ENCODE measurements around the gene PRR5L. TPM values are rescaled to one million over a fixed set of nuclear protein-coding genes. Genes with fewer than 3 reads are reported as not detected.

The PRR5L gene
- total RNA-seq, 1 donor = 0.54 TPM

GRCh38 chr11:36436064-36436463, 140.0 kb downstream of the PRR5L start:
- TF ChIP-seq CTCF (IDR thresholded peaks at IDR 0.05; ENCODE audit: insufficient read depth, low read length) = no peak
- no peak overlapping the region for H3K4me3 ChIP-seq (ENCODE audit: low read depth, low read length)
- DNase-seq (ENCODE audit: low read depth) = no peak

GRCh38 chr11:36436589-36436988, 140.5 kb downstream of the PRR5L start:
- no peak overlapping the region for H3K4me3 ChIP-seq (ENCODE audit: low read depth, low read length)
- no peak for DNase-seq (ENCODE audit: low read depth)
- no peak for TF ChIP-seq CTCF (IDR thresholded peaks at IDR 0.05; ENCODE audit: insufficient read depth, low read length)

DNA sequence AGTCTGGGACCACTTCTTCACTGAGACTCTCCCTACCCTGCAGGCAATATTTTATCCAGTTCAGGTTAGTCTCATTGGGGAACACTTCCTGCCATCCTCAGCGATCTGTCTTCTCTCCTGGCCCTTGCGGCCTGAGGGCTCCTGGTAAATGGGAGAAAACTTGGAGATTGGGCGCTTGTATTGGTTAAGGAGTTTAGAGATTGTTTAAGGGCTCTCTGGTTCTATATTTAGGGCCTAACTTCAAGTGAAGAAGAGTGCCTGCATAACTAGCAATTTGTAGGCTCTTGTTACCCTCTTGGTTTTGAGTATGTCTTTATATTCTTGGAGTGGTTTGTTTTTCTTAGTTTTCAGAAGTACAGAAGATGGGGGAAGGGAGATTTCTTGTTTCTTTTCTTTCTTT, 141.3 kb downstream of the PRR5L start:
- DNase-seq (ENCODE audit: low read depth) = no peak
- no peak for TF ChIP-seq CTCF (IDR thresholded peaks at IDR 0.05; ENCODE audit: insufficient read depth, low read length)
- no peak overlapping the region for H3K4me3 ChIP-seq (ENCODE audit: low read depth, low read length)

DNA sequence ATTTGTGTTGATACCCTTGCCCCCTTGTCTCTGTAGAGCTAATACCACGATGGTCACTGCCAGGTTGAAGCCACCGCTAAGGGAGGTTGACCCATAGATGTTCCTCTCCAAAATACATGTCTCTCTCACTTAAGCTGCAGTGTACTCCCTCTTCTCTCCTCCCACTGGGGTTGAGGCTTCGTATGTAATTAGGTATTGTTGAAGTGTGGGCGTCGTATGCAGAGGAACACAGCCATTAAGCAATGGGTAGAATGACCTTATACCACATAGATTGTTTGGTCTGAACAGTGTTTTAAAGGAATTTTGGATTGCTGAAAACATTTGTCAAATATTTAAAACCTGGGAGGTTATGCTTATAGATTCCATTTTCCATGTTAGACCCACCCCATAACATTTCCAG, 142.0 kb downstream of the PRR5L start:
- DNase-seq (ENCODE audit: low read depth) = no peak
- no peak for TF ChIP-seq CTCF (IDR thresholded peaks at IDR 0.05; ENCODE audit: insufficient read depth, low read length)
- H3K4me3 ChIP-seq (ENCODE audit: low read depth, low read length) = no peak overlapping the region

GRCh38 chr11:36441610-36442208, 145.6 kb downstream of the PRR5L start:
- no peak for DNase-seq (ENCODE audit: low read depth)
- TF ChIP-seq CTCF (IDR thresholded peaks at IDR 0.05; ENCODE audit: insufficient read depth, low read length) = no peak
- H3K4me3 ChIP-seq (ENCODE audit: low read depth, low read length) = no peak overlapping the region

DNA sequence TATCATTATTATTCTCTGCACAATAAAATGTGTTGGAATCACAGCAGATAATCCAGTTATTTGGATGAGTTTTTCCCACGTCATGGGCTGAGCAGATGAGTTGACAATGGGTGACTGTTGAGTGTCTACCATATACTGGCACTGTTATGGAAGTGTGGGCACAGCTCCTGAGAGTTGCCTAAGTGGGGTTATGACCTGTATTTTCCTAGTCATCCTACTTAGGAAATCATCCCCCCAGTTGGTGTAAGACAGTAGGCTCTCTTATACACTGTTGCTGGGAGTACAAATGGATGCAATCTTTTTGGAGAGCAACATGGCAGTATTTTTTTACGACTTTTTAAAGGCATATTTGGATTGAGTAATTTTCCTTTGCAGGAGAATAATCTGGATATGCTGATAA, 147.6 kb downstream of the PRR5L start:
- H3K4me3 ChIP-seq (ENCODE audit: low read depth, low read length) = no peak overlapping the region
- no peak for DNase-seq (ENCODE audit: low read depth)
- TF ChIP-seq CTCF (IDR thresholded peaks at IDR 0.05; ENCODE audit: insufficient read depth, low read length) = no peak

DNA sequence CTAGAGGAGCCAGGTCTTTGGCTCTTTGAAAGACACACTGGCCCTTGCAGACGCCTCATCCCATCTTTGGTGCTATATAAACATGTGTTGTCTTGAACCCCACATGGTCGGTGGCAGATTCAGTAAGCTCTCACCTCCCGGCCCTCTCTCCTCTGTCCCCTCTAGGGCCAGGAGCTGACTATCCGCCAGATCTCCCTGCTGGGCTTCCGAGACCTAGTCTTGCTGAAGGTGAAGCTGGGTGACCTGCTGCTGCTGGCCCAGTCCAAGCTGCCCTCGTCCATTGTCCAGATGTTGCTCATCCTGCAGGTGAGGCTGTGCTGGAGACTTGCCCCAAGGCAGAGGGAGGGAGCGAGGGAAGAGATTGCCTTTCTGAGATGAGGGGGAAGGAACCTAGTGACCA, 150.0 kb downstream of the PRR5L start:
- TF ChIP-seq CTCF (IDR thresholded peaks at IDR 0.05; ENCODE audit: insufficient read depth, low read length) = no peak
- no peak overlapping the region for H3K4me3 ChIP-seq (ENCODE audit: low read depth, low read length)
- no peak for DNase-seq (ENCODE audit: low read depth)

All from fibroblast of the aortic adventitia (primary cell).